ENCODE results near the gene PHC2. TPM values are rescaled to one million over a fixed set of nuclear protein-coding genes. Genes with fewer than 3 reads are reported as not detected.

The PHC2 gene
- polyA plus RNA-seq, 1 donor, result 58.2 TPM

DNA sequence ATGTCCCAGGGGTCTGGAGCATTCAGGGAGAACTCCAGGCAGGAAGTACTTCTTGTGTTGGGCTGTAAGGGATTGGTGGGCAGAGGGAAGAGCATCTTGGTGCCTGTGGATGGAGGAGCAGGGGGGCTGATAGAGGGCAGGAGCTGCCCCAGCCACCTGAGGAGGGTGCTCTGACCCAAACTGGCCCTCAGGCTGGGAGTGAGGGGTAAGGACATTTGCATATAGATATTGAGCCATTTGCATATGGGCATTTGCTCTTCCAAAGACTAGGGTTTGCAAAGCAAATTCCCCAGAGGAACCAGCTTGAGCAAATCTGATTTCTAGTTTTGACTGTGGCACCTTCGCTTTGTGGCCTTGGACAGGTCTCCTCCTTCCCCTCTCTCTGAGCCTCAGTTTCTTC lies 156.4 kb downstream of the PHC2 start:
- Histone ChIP-seq H3K4me3 (ENCODE audit: low read length) (no peak overlapping the region), H3K9me3 (ENCODE audit: control insufficient read depth, low read depth, low read length) (no peaks in the 10 kb centered on the region), H3K27me3 (ENCODE audit: control insufficient read depth, insufficient read depth, low read length) (no peaks in the 10 kb centered on the region), H3K27ac (ENCODE audit: low read length) (no peak overlapping the region), H3K36me3 (ENCODE audit: control insufficient read depth, insufficient read depth, low read length) (peaks cover 58% of the 10 kb centered on the region), H3K4me1 (ENCODE audit: control insufficient read depth, insufficient read depth, low read length) (peaks cover 8% of the 10 kb centered on the region)
- WGBS (ENCODE audit: insufficient coverage, low lambda C conversion rate), result no CpG with 5 or more reads among the region's 1 CpG
- no peak for DNase-seq

DNA sequence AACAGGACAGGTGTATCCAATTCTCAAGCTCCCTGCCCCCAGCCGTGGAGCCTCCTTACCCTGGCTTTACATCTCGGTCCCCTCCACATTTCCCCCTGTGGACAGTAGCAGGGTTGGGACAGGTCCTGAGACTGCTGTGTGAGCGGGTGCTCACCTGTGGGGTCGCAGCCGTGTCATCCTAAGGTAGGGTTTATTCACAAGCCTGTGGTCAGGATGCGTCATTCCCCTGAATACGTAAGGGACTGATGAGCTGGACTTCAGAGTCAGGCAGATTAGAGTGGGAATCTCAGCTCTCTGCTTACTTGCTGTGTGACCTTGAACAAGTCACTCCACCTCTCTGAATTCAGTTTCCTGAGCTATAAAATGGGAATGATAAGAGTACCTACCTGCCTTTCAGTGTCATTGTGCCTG lies 156.9 kb downstream of the PHC2 start:
- H3K4me1 ChIP-seq (ENCODE audit: control insufficient read depth, insufficient read depth, low read length), result peaks cover 8% of the 10 kb centered on the region
- no peak for DNase-seq
- no peaks in the 10 kb centered on the region for H3K27me3 ChIP-seq (ENCODE audit: control insufficient read depth, insufficient read depth, low read length)
- peaks cover 58% of the 10 kb centered on the region for H3K36me3 ChIP-seq (ENCODE audit: control insufficient read depth, insufficient read depth, low read length)
- H3K4me3 ChIP-seq (ENCODE audit: low read length), result no peak overlapping the region
- H3K27ac ChIP-seq (ENCODE audit: low read length), result no peak overlapping the region
- no peaks in the 10 kb centered on the region for H3K9me3 ChIP-seq (ENCODE audit: control insufficient read depth, low read depth, low read length)
- no CpG with 5 or more reads among the region's 7 CpGs for WGBS (ENCODE audit: insufficient coverage, low lambda C conversion rate)

Other genes with a start within 250 kb of the PHC2 start
- gene TRIM62, start 249.1 kb downstream of the PHC2 start, polyA plus RNA-seq, result 3.2 TPM
- gene ZNF362, start 174.6 kb downstream of the PHC2 start, polyA plus RNA-seq, result 27.1 TPM
- 0.10 TPM for gene A3GALT2, start 110.0 kb downstream of the PHC2 start, polyA plus RNA-seq
- 2.4 TPM for gene ZSCAN20, start 41.5 kb upstream of the PHC2 start, polyA plus RNA-seq

Measured in large intestine (tissue), 3 donors.